H1 (cell line): Measurements from ENCODE around the gene FANK1. TPM values are rescaled to one million over a fixed set of nuclear protein-coding genes. Genes with fewer than 3 reads are reported as not detected.

Experiments
- CTCF ChIA-PET: fragments of 300-600 bp; sonication (Branson Sonifier 250); formaldehyde crosslinking; loops from one replicate; lab custom pipeline; 2021; ENCODE audit not compliant: partially characterized antibody; lab: Charles Lee
- POLR2A ChIA-PET: fragments of 300-600 bp; sonication (Branson Sonifier 250); formaldehyde crosslinking; loops from one replicate; lab custom pipeline; 2021; ENCODE audit warnings: inconsistent platforms; ENCODE audit not compliant: partially characterized antibody; lab: Charles Lee
- DNase-seq, 2 experiments: peaks; one replicate each; pipeline versions ENCODE4 v3.0.0 to v3.0.0-alpha.2; 2010 to 2022; ENCODE audit warnings: low spot score in 2 of 2, low read depth in 1 of 2, mixed read lengths in 1 of 2
- FAIRE-seq: peaks from 2 replicates; lab custom pipeline; 2011; peaks lifted over from hg19 to GRCh38; lab: Jason Lieb, UNC
- H2AFZ ChIP-seq: 2 replicates; pipeline ENCODE4 v1.8.1; 2012; ENCODE audit warnings: low read length, inconsistent platforms
- H2AK5ac ChIP-seq: 2 replicates; pipeline ENCODE4 v1.6.1; 2013; ENCODE audit warnings: low read depth, low read length
- H2BK120ac ChIP-seq: replicated peaks from 2 replicates; pipeline ENCODE3; 2013; ENCODE audit warnings: low read depth, low read length, inconsistent platforms
- H2BK12ac ChIP-seq: 2 replicates; pipeline ENCODE4 v1.6.1; 2013; ENCODE audit warnings: low read depth, low read length
- H2BK15ac ChIP-seq: 2 replicates; pipeline ENCODE4 v1.6.1; 2013; ENCODE audit warnings: low read length
- H2BK20ac ChIP-seq: 2 replicates; pipeline ENCODE4 v1.6.1; 2013; ENCODE audit warnings: low read length
- H2BK5ac ChIP-seq: 2 replicates; pipeline ENCODE4 v1.6.1; 2013; ENCODE audit warnings: low read depth, low read length
- H3K14ac ChIP-seq: 2 replicates; pipeline ENCODE4 v1.6.1; 2013; ENCODE audit warnings: inconsistent platforms; ENCODE audit not compliant: insufficient read length
- H3K18ac ChIP-seq: 2 replicates; pipeline ENCODE4 v1.6.1; 2013; ENCODE audit warnings: low read length; ENCODE audit errors: extremely low read depth
- H3K23ac ChIP-seq: 2 replicates; pipeline ENCODE4 v1.6.1; 2013; ENCODE audit warnings: inconsistent platforms; ENCODE audit not compliant: insufficient read length
- H3K23me2 ChIP-seq: 2 replicates; pipeline ENCODE4 v1.6.1; 2013; ENCODE audit warnings: low read depth, low read length
- H3K27ac ChIP-seq: 2 replicates; pipeline ENCODE4 v1.6.1; 2011; ENCODE audit warnings: low read depth, low read length, inconsistent platforms
- H3K27me3 ChIP-seq, 4 experiments: replicated peaks in 1 of 4; 1 replicate in 1 of 4; 2 replicates in 3 of 4; pipeline versions ENCODE4 v1.6.1 to v1.8.1; 2011 to 2013; ENCODE audit warnings: low read length in 3 of 4, mild to moderate bottlenecking in 3 of 4, inconsistent platforms in 2 of 4, mixed read lengths in 2 of 4, moderate library complexity in 1 of 4; ENCODE audit not compliant: control insufficient read depth in 3 of 4, insufficient read depth in 3 of 4; ENCODE audit errors: extremely low read depth in 1 of 4
- H3K36me3 ChIP-seq, 4 experiments: 2 replicates each; pipeline versions ENCODE4 v1.6.1 to v1.8.1; 2011 to 2013; ENCODE audit warnings: mild to moderate bottlenecking in 4 of 4, low read length in 3 of 4, moderate library complexity in 2 of 4, control low read depth in 1 of 4, inconsistent platforms in 1 of 4; ENCODE audit not compliant: insufficient read depth in 4 of 4, control insufficient read depth in 2 of 4
- H3K4ac ChIP-seq: replicated peaks from 2 replicates; pipeline ENCODE3; 2013; ENCODE audit warnings: low read length, low read depth, mixed read lengths, inconsistent platforms; ENCODE audit not compliant: insufficient read length
- H3K4me1 ChIP-seq, 4 experiments: replicated peaks in 1 of 4; 1 replicate in 1 of 4; 2 replicates in 3 of 4; pipeline versions ENCODE4 v1.6.1 to v1.8.1; 2011 to 2013; ENCODE audit warnings: low read length in 3 of 4, inconsistent platforms in 2 of 4, mixed read lengths in 1 of 4; ENCODE audit not compliant: insufficient read depth in 4 of 4, control insufficient read depth in 3 of 4
- H3K4me2 ChIP-seq, 2 experiments: 2 replicates each; pipeline versions ENCODE4 v1.6.1 to v1.8.1; 2011 to 2013; ENCODE audit warnings: low read depth in 2 of 2, low read length in 2 of 2, control low read depth in 1 of 2, inconsistent platforms in 1 of 2, mild to moderate bottlenecking in 1 of 2; ENCODE audit not compliant: insufficient read depth in 1 of 2
- H3K4me3 ChIP-seq, 4 experiments: fragments of 200-600, 300-600 bp in 1 of 4; sonication (generic), shearing (Covaris generic), sonication (Bioruptor Twin) in 1 of 4; 2 replicates each; pipeline versions ENCODE4 v1.5.1 to v1.8.1; 2011 to 2016; ENCODE audit warnings: low read length in 4 of 4, low read depth in 3 of 4, control low read depth in 2 of 4, inconsistent platforms in 2 of 4, mild to moderate bottlenecking in 2 of 4, mixed read lengths in 1 of 4, moderate library complexity in 1 of 4; ENCODE audit not compliant: insufficient read depth in 2 of 4; ENCODE audit errors: extremely low read depth in 1 of 4
- H3K56ac ChIP-seq: replicated peaks from 2 replicates; pipeline ENCODE3; 2013; ENCODE audit warnings: low read depth, mild to moderate bottlenecking, mixed read lengths, low read length, inconsistent platforms; ENCODE audit not compliant: insufficient read length
- H3K79me1 ChIP-seq: 2 replicates; pipeline ENCODE4 v1.6.1; 2013; ENCODE audit warnings: low read depth, low read length, control low read depth
- H3K79me2 ChIP-seq, 2 experiments: 2 replicates each; pipeline versions ENCODE4 v1.6.1 to v1.8.1; 2012 to 2013; ENCODE audit warnings: low read length in 2 of 2, mild to moderate bottlenecking in 2 of 2, inconsistent platforms in 1 of 2; ENCODE audit not compliant: insufficient read depth in 2 of 2, control insufficient read depth in 1 of 2
- H3K9ac ChIP-seq, 4 experiments: replicated peaks in 1 of 4; 1 replicate in 1 of 4; 2 replicates in 3 of 4; pipeline versions ENCODE4 v1.6.1 to v1.8.1; 2011 to 2013; ENCODE audit warnings: low read depth in 3 of 4, low read length in 3 of 4, control low read depth in 2 of 4, mild to moderate bottlenecking in 2 of 4, moderate library complexity in 2 of 4, inconsistent platforms in 1 of 4; ENCODE audit errors: extremely low read depth in 1 of 4
- H3K9me3 ChIP-seq, 2 experiments: 2 replicates each; pipeline versions ENCODE4 v1.6.1 to v1.8.1; 2012 to 2013; ENCODE audit warnings: mild to moderate bottlenecking in 2 of 2, moderate library complexity in 2 of 2, control low read depth in 1 of 2, inconsistent platforms in 1 of 2, low read depth in 1 of 2, low read length in 1 of 2, mixed read lengths in 1 of 2; ENCODE audit not compliant: insufficient read depth in 2 of 2
- H4K20me1 ChIP-seq, 2 experiments: replicated peaks in 1 of 2; 2 replicates each; pipeline versions ENCODE3 to v1.8.1; 2011 to 2013; ENCODE audit warnings: inconsistent platforms in 2 of 2, low read length in 2 of 2, mild to moderate bottlenecking in 1 of 2; ENCODE audit not compliant: insufficient read depth in 2 of 2, control insufficient read depth in 1 of 2
- H4K5ac ChIP-seq: 2 replicates; pipeline ENCODE4 v1.6.1; 2013; ENCODE audit warnings: low read length, low read depth, mixed read lengths, inconsistent platforms; ENCODE audit not compliant: insufficient read length
- H4K8ac ChIP-seq: 2 replicates; pipeline ENCODE4 v1.8.0; 2013; ENCODE audit warnings: mild to moderate bottlenecking, moderate library complexity, low read length, inconsistent platforms; ENCODE audit not compliant: insufficient read depth; ENCODE audit errors: extremely low read depth
- H4K91ac ChIP-seq: replicated peaks from 2 replicates; pipeline ENCODE3; 2013; ENCODE audit warnings: low read length, mixed read lengths, inconsistent platforms; ENCODE audit not compliant: insufficient read length
- ASH2L ChIP-seq: fragments of 200-600, 300-600 bp; sonication (generic); IDR thresholded peaks from one replicate; pipeline ENCODE4 v1.7.1; 2017; ENCODE audit warnings: low read length
- BCL11A ChIP-seq, 2 experiments: IDR thresholded peaks; one replicate each; pipeline ENCODE4 v1.6.1; 2011; ENCODE audit warnings: low read depth in 2 of 2, low read length in 2 of 2, mild to moderate bottlenecking in 2 of 2
- CBX8 ChIP-seq: fragments of 300-800, 300-1000 bp; sonication (generic); IDR thresholded peaks from 2 replicates; pipeline ENCODE4 v1.7.1; 2016; ENCODE audit warnings: low read depth, low read length, borderline replicate concordance
- CTBP2 ChIP-seq: IDR thresholded peaks from 2 replicates; pipeline ENCODE4 v1.7.0; 2011; ENCODE audit warnings: borderline replicate concordance, mild to moderate bottlenecking, moderate library complexity, mixed read lengths, low read length; ENCODE audit not compliant: insufficient read depth, insufficient read length
- RAD21 ChIP-seq, 2 experiments: IDR thresholded peaks in 1 of 2; conservative IDR thresholded peaks in 1 of 2; 2 replicates each; pipeline ENCODE4 v1.6.1; 2011; ENCODE audit warnings: low read depth in 2 of 2, low read length in 2 of 2, improper control_type of control experiment in 1 of 2, inconsistent platforms in 1 of 2, mild to moderate bottlenecking in 1 of 2, moderate library complexity in 1 of 2
- RBBP5 ChIP-seq: IDR thresholded peaks from 2 replicates; pipeline ENCODE4 v1.7.1; 2012; ENCODE audit warnings: low read depth, mild to moderate bottlenecking, inconsistent platforms, low read length, moderate library complexity, borderline replicate concordance
- TAF1 ChIP-seq: IDR thresholded peaks from 2 replicates; pipeline ENCODE4 v1.6.1; 2011; ENCODE audit warnings: mild to moderate bottlenecking, low read depth, low read length
- TEAD4 ChIP-seq: IDR thresholded peaks from 2 replicates; pipeline ENCODE4 v1.6.1; 2012; ENCODE audit warnings: low read depth, low read length, inconsistent platforms, mixed read lengths
- ZNF274 ChIP-seq: IDR thresholded peaks from 2 replicates; pipeline ENCODE4 v1.7.0; 2012; ENCODE audit warnings: low read length, borderline replicate concordance; ENCODE audit errors: extremely low read depth
- WGBS, 2 experiments: shearing (Covaris generic) in 1 of 2; methylation state at CpG; one replicate each; pipeline versions ENCODE4 v1.1.6 to v1.1.7; 2013 to 2015; ENCODE audit warnings: low lambda C conversion rate in 2 of 2, mixed read lengths in 2 of 2, inconsistent platforms in 1 of 2, low coverage in 1 of 2, missing lambda C conversion rate in 1 of 2; ENCODE audit not compliant: insufficient replicate concordance in 2 of 2, insufficient coverage in 1 of 2, insufficient read length in 1 of 2; ENCODE audit errors: extremely low coverage in 1 of 2, missing lambda C conversion rate in 1 of 2; 5-methylcytosine and 5-hydroxymethylcytosine counted together
- polyA plus RNA-seq, 7 experiments: library from polyadenylated mRNA; depleted of rRNA in 3 of 7; stranded (reverse) in 5 of 7; unstranded in 2 of 7; fragments of >200 nt in 5 of 7; fragments of 200-250 nt in 2 of 7; gene quantifications; 1 replicate in 5 of 7; 2 replicates in 1 of 7; 4 replicates in 1 of 7; pipeline versions ENCODE4 v1.2.1 to v1.2.3, GENCODE V29; 2011 to 2013; ENCODE audit warnings: missing spikeins in 2 of 7, mixed read lengths in 2 of 7
- total RNA-seq: library from RNA; stranded (reverse); fragmentation: NEBNext Ultra II Directional; extraction: Animal tissue kit (Norgen Biotek cat#: 25700); gene quantifications from 2 replicates; pipeline ENCODE4 v1.2.1, GENCODE V29; 2021
- TF ChIP-seq, protein P1 (sequence below): IDR thresholded peaks from 2 replicates; pipeline ENCODE4 v1.6.1; 2012; ENCODE audit warnings: low read length, inconsistent platforms

Gene FANK1
- total and polyA plus RNA-seq, 2 of the 8 experiments (the other 6 are each of a cell fraction or from before 2014, with no cell fraction given): 1.2 TPM; not detected in 1

- Histone ChIP-seq H3K9ac (no peak overlapping the region), H4K8ac (no peak overlapping the region), H4K91ac (no peak overlapping the region), H3K4ac (no peak overlapping the region), H2BK120ac (no peak overlapping the region), H3K79me2 (no peaks in the 10 kb centered on the region), H3K79me1 (no peaks in the 10 kb centered on the region), H4K5ac (no peak overlapping the region), H3K4me2 (no peak overlapping the region), H2BK5ac (no peak overlapping the region), H3K23ac (no peak overlapping the region), H3K23me2 (no peaks in the 10 kb centered on the region), H3K4me1 (no peaks in the 10 kb centered on the region), H3K27me3 (no peaks in the 10 kb centered on the region), H2BK15ac (no peak overlapping the region), H3K36me3 (no peaks in the 10 kb centered on the region), H2AK5ac (no peak overlapping the region), H2AFZ (no peak overlapping the region), H3K4me3 (no peak overlapping the region), H3K56ac (no peak overlapping the region), H2BK12ac (no peak overlapping the region), H2BK20ac (no peak overlapping the region), H4K20me1 (no peaks in the 10 kb centered on the region), H3K18ac (no peak overlapping the region), H3K27ac (no peak overlapping the region), H3K14ac (no peak overlapping the region), H3K9me3 (peaks cover 3 to 6% of the 10 kb centered on the region in 2 experiments; a peak in 3 of 4 replicates)
- DNase-seq: no peak
- ChIA-PET CTCF (no interaction called here), POLR2A (no interaction called here)
- 61% methylated on average over 5 of the region's 5 CpGs; no CpG with 5 or more reads in 1 of the 2 experiments for WGBS, 2 experiments
- FAIRE-seq: no peak
- no peak for TF ChIP-seq TEAD4
- TF ChIP-seq CTBP2: no peak
- TF ChIP-seq, protein P1, sequence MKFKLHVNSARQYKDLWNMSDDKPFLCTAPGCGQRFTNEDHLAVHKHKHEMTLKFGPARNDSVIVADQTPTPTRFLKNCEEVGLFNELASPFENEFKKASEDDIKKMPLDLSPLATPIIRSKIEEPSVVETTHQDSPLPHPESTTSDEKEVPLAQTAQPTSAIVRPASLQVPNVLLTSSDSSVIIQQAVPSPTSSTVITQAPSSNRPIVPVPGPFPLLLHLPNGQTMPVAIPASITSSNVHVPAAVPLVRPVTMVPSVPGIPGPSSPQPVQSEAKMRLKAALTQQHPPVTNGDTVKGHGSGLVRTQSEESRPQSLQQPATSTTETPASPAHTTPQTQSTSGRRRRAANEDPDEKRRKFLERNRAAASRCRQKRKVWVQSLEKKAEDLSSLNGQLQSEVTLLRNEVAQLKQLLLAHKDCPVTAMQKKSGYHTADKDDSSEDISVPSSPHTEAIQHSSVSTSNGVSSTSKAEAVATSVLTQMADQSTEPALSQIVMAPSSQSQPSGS: no peak
- TF ChIP-seq BCL11A (IDR thresholded peaks at IDR 0.05; ENCODE audit: low read depth in 2 of 2, low read length in 2 of 2): no peak
- TF ChIP-seq RAD21 (IDR thresholded peaks at IDR 0.05 in 1 of 2, conservative IDR thresholded peaks at IDR 0.05 in 1 of 2; ENCODE audit: low read depth in 2 of 2, low read length in 2 of 2): no peak
- TF ChIP-seq ASH2L: no peak
- no peak for TF ChIP-seq CBX8
- TF ChIP-seq ZNF274: no peak
- no peak for TF ChIP-seq RBBP5
- TF ChIP-seq TAF1: no peak
These were observed 29.9 kb downstream of the FANK1 start for GRCh38 chr10:125926247-125926646.
